Heart left ventricle (tissue), 13 donors: Measurements from ENCODE around the gene SLC41A1.

ENCODE experiments used
- POLR2A ChIP-seq, 2 donors: fragments of 450-650 bp; IDR thresholded peaks; one replicate each; pipeline ENCODE4 v1.6.1; 2017; ENCODE audit warnings: antibody characterized with exemption in 2 of 2, mild to moderate bottlenecking in 2 of 2, moderate library complexity in 2 of 2
- TF ChIP-seq, protein P1 (sequence below), 12 donors: fragments of 200-600 bp; sonication (generic) in 4 of 12; IDR thresholded peaks; one replicate each; pipeline versions ENCODE4 v1.5.0 to v1.8.0; 2018 to 2022; ENCODE audit warnings: antibody characterized with exemption in 12 of 12, mild to moderate bottlenecking in 5 of 12
- donor health status: ischemic (EF 13 %, LVEDD 7.1; RV severe dilation, severe dysfunction).
- donor health status: DM: no; HTN: yes; CAD: no.
- donor health status: DM: no; HTN: no; CAD: no.
- donor health status: ischemic (EF 25% LVEDD 6.9; RV normal size, moderate dysfunction).
- donor health status: ischemic (EF 25% LVEDD 5.7; RV mildly dilated, moderate dysfunction).
- donor health status: ischemic (EF 35%, LVEDD 5.7; RV mildly dilated, moderate dysfunction).
- donor health status: nonischemic (EF 11% LVEDD 7.7; RV severe dilation, severe dysfunction).
- donor health status: DM: yes; HTN: yes; CAD: no.
- donor health status: PGD.
- donor health status: ischemic (EF 29% LVEDD 5.4; RV normal size, mild dysfunction).
- donor health status: nonischemic (EF 23%, LVEDD 6.1; RV moderate dilation, normal function).

DNA sequence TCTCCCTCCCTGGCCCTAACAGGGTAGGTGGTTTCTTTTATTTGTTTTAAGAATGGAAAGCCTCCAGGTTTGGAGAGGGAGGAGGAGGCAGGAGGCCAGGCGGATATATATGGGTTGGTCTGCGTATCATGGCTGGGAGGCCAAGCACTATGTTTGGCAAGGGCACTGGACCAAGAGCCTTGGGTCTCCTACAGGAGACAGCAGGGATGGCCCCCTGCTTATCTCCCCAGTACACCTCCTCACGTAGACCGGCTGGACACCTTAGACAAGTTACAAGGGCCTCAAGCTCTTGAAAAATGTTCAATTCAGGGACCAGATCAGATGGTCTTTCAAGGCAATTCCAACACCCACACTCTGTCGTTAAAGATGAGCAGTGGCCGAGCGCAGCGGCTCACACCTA is 10.9 kb downstream of the SLC41A1 start:
- TF ChIP-seq, protein P1, sequence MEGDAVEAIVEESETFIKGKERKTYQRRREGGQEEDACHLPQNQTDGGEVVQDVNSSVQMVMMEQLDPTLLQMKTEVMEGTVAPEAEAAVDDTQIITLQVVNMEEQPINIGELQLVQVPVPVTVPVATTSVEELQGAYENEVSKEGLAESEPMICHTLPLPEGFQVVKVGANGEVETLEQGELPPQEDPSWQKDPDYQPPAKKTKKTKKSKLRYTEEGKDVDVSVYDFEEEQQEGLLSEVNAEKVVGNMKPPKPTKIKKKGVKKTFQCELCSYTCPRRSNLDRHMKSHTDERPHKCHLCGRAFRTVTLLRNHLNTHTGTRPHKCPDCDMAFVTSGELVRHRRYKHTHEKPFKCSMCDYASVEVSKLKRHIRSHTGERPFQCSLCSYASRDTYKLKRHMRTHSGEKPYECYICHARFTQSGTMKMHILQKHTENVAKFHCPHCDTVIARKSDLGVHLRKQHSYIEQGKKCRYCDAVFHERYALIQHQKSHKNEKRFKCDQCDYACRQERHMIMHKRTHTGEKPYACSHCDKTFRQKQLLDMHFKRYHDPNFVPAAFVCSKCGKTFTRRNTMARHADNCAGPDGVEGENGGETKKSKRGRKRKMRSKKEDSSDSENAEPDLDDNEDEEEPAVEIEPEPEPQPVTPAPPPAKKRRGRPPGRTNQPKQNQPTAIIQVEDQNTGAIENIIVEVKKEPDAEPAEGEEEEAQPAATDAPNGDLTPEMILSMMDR (IDR thresholded peaks at IDR 0.05), result no peak
- TF ChIP-seq POLR2A (IDR thresholded peaks at IDR 0.05), result no peak
